Hepatocyte (in vitro differentiated cells): ENCODE measurements around the gene CTNNA2.

Experiments
- CTCF ChIP-seq: fragments of 200-600 bp; sonication (generic); IDR thresholded peaks from 2 replicates; pipeline ENCODE4 v1.5.1; 2016; ENCODE audit warnings: antibody characterized with exemption, mild to moderate bottlenecking; ENCODE audit not compliant: poor library complexity
- EZH2 ChIP-seq: fragments of 200-600 bp; sonication (generic); IDR thresholded peaks from 2 replicates; pipeline ENCODE4 v1.6.1; 2016; ENCODE audit warnings: antibody characterized with exemption, mild to moderate bottlenecking, borderline replicate concordance
- EZH2phosphoT487 ChIP-seq: fragments of 200-600 bp; sonication (generic); IDR thresholded peaks from one replicate; pipeline ENCODE4 v1.6.1; 2018; ENCODE audit warnings: antibody characterized with exemption, mild to moderate bottlenecking, low read depth, moderate library complexity; ENCODE audit not compliant: unreplicated experiment, severe bottlenecking

GRCh38 chr2:80222644-80223043 lies 709.8 kb downstream of the CTNNA2 start:
- TF ChIP-seq CTCF (no peak), EZH2phosphoT487 (no peak), EZH2 (no peak)
